Stomach (tissue), 4 donors: ENCODE measurements around the gene NCAM1.

Experiments used
- EP300 ChIP-seq: sonication (generic); formaldehyde crosslinking; IDR thresholded peaks from one replicate; pipeline ENCODE4 v1.6.1; 2017; ENCODE audit warnings: antibody characterized with exemption
- POLR2A ChIP-seq, 4 donors: fragments of 450-650 bp; IDR thresholded peaks; one replicate each; pipeline ENCODE4 v1.6.1; 2016; ENCODE audit warnings: antibody characterized with exemption in 4 of 4, control low read depth in 2 of 4, mild to moderate bottlenecking in 1 of 4, moderate library complexity in 1 of 4
- TF ChIP-seq, protein P1 (sequence below), 7 experiments: fragments of 450-650 bp in 4 of 7; fragments of 200-600 bp in 3 of 7; sonication (generic) in 3 of 7; IDR thresholded peaks; one replicate each; pipeline ENCODE4 v1.5.1; 2016 to 2019; ENCODE audit warnings: antibody characterized with exemption in 7 of 7, control low read depth in 2 of 7, mild to moderate bottlenecking in 1 of 7

DNA sequence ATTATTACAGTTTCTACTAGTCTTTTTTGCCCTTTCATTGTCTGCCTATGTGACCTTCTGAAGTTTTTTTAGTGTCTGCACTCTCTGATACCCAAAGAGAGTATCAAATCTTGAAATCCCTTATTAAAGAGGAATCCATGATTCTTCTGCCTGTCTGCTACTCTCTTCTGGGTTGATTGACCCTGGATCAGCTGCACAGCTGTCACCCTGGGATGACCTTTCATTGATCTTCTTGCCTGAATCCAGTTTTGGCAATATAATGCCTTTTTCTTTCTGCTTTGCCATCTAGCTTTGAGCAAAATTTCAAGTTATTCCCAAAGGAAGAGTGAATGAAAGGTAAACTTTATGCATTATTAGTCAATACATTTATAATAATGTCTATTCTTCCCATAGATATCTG lies 32.6 kb downstream of the NCAM1 start:
- no peak for TF ChIP-seq POLR2A (IDR thresholded peaks at IDR 0.05)
- TF ChIP-seq, protein P1, sequence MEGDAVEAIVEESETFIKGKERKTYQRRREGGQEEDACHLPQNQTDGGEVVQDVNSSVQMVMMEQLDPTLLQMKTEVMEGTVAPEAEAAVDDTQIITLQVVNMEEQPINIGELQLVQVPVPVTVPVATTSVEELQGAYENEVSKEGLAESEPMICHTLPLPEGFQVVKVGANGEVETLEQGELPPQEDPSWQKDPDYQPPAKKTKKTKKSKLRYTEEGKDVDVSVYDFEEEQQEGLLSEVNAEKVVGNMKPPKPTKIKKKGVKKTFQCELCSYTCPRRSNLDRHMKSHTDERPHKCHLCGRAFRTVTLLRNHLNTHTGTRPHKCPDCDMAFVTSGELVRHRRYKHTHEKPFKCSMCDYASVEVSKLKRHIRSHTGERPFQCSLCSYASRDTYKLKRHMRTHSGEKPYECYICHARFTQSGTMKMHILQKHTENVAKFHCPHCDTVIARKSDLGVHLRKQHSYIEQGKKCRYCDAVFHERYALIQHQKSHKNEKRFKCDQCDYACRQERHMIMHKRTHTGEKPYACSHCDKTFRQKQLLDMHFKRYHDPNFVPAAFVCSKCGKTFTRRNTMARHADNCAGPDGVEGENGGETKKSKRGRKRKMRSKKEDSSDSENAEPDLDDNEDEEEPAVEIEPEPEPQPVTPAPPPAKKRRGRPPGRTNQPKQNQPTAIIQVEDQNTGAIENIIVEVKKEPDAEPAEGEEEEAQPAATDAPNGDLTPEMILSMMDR (IDR thresholded peaks at IDR 0.05) = no peak
- TF ChIP-seq EP300 = no peak
